TTC549 (cell line): ENCODE data around the gene TRPC4AP.
"Not testable (repeated sequence)": the region's sequence is repeated elsewhere in the genome, so short reads cannot be mapped to it uniquely, and the experiment has no call there.

ENCODE experiments used
- FAIRE-seq: peaks from 2 replicates; lab custom pipeline; 2012; peaks lifted over from hg19 to GRCh38; lab: Jason Lieb, UNC

TRPC4AP gene, protein sequence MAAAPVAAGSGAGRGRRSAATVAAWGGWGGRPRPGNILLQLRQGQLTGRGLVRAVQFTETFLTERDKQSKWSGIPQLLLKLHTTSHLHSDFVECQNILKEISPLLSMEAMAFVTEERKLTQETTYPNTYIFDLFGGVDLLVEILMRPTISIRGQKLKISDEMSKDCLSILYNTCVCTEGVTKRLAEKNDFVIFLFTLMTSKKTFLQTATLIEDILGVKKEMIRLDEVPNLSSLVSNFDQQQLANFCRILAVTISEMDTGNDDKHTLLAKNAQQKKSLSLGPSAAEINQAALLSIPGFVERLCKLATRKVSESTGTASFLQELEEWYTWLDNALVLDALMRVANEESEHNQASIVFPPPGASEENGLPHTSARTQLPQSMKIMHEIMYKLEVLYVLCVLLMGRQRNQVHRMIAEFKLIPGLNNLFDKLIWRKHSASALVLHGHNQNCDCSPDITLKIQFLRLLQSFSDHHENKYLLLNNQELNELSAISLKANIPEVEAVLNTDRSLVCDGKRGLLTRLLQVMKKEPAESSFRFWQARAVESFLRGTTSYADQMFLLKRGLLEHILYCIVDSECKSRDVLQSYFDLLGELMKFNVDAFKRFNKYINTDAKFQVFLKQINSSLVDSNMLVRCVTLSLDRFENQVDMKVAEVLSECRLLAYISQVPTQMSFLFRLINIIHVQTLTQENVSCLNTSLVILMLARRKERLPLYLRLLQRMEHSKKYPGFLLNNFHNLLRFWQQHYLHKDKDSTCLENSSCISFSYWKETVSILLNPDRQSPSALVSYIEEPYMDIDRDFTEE

DNA sequence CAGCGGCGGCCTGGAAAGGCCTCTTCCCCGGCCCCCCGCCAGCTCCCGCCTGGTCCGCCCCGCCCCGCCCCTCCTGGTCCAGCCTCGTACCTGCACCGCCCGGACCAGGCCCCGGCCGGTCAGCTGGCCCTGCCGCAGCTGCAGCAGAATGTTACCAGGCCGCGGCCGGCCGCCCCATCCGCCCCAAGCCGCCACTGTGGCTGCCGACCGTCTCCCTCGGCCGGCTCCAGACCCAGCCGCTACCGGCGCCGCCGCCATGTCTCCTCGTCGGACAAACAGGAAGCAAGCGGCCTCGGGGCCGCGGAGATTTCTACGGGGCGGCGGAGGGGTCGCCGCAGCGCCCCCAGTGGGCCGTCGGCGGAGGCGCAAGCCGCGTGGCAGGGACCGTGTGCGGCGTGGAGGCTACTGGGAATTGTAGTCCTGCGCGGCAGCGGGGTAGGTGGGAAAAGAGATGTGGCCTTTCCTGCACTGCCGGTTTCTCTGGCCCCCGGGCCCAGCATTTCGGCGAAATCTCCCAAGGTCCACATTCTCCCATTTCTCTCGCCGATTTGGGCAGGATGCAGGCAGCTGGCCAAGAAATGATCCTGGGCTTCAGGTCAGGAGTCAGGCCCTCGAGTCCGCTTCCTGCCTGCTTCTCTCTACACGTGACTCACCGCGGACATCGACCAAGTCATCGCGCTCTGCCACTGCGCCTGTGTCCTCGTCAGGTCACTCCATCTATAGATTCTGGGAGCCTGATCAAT, at the start of gene TRPC4AP:
TSS of gene TRPC4AP (minus strand) at position 284 of the 743 bp plus-strand sequence. CDS start at position 258, 26 bp downstream.
- FAIRE-seq = no peak

DNA sequence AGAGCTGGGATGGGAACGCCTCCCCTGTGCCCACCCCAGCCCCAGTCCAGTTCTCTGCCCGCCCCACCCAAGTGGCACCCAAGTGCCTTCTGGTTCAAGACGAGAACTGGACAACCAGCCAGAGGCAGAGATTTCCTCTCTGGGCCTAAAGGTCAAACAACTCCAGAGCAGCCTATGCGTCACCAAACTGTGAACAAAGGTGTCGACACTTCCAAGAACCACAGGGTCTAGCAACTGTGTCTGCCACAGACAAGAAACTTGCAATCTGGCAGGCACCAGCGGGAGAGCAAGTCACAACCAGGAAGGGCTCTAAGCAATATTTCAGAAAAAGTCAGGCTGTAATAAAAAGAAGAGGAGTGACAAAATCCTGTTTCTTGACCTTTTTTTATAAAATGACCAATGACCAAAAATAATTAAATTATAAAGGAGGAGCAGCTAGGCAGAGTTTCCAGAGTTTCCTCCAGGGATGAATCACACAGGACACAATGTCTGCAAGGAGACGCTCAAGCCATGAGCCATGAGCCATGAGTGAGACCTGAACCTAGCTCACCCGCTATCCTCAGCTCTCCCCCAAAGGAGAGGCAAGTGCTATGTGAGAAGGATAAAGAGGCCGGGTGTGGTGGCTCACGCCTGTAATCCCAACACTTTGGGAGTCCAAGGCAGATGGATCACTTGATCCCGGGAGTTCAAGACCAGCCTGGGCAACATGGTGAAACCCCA, 43.4 kb upstream of the TRPC4AP start:
- FAIRE-seq = no peak

DNA sequence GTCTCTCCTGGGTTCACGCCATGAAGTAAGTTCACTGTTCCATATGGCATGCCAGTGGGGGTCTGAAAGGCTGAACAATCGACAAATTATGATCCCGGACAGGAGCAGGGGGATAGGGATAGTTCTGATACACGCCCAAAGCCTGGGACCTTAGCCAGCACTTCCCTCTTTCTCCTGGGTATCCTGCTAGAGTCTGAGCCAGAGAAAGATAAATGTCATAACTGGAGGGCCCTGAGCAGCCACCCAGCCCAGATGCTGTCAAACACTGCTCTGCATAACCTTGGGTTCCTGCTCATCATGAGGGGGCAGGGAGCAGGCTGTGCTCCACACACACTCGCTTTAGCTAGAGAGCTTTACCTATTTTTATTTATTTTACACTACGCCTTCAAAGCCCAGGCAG, 42.3 kb upstream of the TRPC4AP start:
- FAIRE-seq = no peak

DNA sequence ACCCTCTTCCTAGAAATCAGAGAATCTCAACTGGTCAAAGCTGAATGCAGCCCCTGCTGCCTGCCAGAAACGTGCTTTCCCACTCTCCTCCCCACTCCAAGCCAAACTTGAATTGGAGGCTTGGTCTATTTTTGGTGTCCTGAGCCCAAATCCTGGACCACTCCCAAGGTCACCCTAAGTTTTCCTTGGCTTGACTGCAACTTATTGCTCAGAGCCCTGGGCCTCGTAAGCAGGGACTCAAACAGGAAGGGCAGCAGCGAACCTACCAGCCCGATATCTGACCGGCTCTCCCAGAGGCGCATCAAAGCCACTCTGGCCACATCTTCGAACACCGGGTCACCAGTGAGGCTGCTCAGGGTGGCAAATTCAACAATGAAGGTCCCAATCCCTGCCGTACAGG, 41.9 kb upstream of the TRPC4AP start:
- FAIRE-seq = no peak

DNA sequence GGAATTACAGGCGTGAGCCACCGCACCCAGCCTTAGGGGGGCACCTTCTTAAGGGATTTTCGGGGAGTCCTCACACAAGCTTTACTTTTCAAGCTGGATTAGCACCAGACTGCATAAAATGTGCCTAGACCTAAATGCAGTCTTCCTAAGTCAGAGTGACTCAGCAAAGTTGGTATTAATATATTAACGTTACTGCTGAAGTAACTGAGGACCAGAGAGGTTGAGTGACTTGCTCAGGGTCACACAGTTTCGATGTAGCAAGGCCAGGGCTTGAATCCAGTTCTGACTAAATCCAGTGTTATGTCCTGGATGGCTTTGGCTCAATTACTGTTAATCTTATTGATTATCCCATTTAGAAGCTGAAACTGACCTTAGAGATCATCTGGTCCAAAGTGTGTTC, 41.1 kb upstream of the TRPC4AP start:
- no peak for FAIRE-seq

DNA sequence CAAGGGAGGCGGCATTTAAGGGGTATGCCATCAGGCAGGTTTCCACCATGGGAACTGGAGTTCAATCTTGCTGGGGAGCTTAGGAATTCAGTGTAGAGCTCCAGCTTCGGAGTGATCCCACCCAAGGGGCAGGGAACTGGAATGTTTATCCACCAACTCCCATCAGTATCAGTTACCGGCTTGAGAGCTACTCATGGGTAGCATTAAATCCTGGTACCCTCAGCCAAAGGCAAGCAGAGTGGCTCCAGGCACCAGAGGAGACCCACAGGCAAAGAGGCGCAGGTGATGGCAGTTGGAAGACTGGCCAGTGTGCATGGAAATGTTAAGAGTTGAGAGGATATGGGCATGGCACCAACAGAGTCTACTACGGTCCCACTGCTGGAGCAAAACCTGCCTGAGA, 40.4 kb upstream of the TRPC4AP start:
- FAIRE-seq = no peak

DNA sequence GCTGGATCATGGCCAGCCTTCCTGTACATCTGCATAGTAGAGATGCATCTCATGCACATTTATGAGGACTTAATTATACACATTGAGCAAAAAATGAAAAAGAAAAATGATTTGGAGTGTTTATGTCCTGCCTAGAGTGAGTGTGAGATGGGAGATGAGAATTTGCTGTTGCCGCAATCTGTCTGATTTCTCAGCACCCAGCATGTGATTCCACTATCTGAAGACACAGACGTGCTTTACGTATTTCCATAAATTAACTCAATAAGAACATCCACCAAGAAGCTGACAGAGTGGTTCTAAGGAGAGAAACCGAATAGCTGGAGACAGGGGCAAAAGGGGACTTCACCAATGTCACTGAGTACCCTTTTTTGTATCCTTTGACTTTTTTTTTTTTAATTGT, 39.3 kb upstream of the TRPC4AP start:
- no peak for FAIRE-seq

DNA sequence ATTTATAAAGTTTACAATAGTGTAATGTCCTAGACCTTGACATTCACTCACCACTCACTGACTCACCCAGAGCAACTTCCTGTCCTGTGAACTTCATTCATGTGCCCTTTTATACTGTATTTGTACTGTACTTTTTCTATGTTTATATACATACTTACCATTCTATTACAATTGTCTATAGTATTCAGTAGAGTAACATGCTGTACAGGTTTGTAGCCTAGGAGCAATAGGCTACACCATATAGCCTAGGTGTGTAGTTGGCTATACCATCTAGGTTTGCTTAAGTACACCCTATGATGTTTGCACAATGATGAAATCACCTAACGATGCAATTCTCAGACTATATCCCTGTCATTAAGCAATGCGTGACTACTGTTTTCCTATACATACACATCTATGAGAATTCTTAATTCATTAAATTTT, 37.1 kb upstream of the TRPC4AP start:
- no peak for FAIRE-seq

DNA sequence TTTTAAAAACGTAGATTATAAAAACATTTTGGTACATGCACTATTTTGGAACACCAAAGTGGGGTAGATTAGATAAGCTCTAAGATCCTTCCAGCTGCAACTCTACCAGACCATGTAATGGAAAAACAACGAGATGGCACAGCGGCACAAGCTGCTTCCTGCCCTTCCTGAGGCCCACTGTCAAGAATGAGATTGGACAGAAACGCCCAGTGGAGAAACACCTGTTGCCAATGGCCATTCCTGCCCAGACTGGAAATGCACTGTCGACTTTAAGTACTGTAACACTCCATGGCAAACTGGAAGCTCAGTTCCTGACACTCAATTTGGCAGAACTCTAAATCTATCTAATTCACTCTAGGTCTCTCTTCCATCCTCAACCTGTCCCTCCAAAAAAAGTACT, 33.1 kb upstream of the TRPC4AP start:
- no peak for FAIRE-seq

DNA sequence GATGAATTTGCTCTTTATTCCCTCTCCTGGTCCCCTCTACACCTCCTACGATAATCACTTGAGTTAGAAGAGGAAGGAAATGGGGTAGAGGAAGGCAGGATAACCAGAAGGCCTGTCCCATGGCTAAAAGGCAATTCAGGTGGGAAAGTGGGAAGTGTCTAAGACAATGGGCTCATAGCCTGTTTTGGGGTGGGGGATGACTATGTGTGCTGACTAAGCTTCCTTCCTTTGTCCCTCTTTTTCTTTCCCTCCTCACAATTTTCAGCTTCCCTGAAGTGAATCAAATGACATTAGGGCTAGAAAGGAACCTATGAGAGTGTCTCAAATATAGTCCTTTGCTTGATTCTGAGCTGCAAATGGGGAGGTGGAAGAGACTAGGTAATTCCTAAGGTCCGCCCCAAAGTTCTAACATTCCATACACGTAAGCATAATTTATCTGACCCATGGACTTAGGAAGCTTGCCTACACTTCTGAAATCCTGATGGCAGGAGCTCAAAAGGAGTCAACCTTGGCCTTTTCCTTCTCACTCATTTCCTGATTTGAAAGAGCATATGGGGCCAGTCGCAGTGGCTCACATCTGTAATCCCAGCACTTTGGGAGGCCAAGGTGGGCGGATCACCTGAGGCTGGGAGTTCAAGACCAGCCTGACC, 30.3 kb upstream of the TRPC4AP start:
- no peak for FAIRE-seq

DNA sequence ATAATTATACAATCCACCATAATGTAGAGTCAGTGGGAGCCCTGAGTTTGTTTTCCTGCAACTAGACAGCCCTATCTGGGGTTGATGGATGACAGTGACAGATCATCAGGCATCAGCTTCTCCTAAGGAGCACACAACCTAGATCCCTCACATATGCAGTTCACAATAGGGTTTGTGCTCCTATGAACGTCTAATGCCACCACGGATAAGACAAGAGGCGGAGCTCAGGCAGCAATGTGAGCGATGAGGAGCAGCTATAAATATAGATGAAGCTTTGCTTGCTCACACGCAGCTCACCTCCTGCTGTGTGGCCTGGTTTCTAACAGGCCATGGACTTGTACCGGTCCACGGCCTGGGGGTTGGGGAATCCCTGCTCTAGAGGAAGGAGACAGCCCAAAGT, 28.6 kb upstream of the TRPC4AP start:
- FAIRE-seq = no peak

DNA sequence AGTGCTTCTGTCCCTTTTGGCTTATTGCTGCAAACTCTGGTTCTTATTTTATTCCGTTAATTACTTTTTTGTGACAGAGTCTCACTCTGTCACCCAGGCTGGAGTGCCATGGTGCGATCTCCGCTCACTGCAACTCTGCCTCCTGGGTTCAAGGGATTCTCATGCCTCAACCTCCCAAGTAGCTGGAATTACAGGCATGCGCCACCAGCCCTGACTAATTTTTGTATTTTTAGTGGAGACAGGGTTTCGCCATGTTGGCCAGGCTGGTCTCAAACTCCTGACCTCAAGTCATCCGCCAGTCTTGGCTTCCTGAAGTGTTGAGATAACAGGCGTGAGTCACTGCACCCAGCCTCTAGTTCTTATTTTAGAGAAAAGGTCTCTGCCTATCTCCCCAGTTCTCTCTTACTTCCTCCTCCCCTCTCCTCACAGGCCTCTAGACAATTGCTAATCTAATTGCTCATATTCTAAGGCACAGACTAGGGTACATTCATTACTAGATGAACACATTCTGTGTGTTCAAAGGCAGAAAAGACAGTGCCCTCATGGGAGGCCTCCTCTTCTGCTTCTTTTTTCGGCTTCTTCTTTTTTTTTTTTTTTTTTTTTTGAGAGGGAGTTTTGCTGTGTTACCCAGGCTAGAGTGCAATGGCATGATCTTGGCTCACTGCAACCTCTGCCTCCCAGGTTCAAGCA, 27.6 kb upstream of the TRPC4AP start:
- FAIRE-seq = no peak

DNA sequence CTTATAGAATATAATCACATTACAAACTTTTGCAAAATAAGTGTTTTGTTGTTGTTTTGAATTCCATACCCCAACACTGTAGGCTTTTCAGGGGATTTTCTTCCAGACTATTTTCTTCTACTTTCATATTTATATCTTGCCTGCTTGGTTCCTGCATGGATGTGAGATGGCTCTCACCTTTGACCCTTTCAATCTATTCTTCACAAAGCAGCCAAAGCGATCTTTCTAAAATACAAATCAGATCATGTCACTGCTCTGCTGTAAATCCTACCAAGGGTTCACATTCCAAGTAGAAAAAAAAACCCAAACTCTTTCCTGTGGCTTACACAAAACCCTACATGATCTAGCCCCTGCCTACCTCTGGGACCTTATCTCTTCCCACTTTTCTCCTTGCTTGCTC, 25.0 kb upstream of the TRPC4AP start:
- FAIRE-seq = no peak

DNA sequence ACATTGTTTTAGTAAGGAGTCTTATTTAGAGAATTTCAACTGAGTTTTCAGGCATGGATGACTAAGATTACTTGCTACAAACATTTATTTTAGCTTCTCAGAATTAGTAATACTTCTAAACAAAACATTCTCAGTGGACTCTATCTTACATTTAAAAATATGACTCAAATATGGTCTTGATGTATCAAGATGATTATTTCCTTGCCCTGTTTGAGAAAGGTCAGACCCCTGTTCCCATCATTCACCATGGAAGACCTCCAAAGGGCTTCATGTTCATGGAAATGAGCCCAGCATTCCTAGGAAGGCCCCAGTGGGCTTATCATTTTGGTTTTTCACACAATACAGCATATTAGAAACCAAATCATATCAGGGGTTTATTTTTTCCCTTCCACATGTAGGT, 24.6 kb upstream of the TRPC4AP start:
- no peak for FAIRE-seq

DNA sequence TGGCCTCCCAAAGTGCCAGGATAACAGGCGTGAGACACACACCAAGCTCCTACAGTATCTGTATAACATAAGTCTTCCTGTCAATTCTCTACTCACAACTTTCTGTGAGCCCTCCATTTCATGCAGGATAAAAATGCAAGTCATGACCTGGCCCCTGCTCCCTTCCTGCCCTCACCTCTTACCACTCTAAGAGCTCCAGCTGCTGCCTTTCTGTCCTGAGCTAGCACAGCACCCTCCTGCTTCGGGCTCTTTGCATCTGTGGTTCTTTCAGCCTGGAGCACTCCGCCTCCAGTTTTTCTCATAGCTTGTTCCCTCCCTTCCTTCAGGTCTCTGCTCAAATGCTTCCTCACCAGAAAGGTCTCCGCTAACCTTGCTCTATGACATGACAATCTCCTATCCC, 23.7 kb upstream of the TRPC4AP start:
- no peak for FAIRE-seq

DNA sequence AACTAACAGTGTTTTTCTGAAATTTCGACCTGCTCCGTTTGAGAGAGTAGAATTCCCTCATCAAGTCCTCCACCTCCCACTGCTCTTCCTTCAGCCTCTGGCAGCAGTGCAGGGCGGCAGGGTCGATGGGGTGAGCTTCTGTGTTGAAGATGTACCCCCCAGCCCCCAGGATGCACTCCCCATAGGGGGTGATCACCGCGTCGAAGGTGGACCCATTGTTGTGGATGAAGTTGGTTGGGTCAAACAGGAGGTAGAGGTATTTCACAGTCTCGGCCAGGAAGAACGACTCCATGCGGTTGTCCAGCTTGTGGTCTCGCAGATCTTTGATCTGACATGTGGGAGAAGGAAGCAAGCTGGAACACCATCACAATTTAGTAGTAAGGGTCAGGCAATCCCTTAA, 23.0 kb upstream of the TRPC4AP start:
- FAIRE-seq = no peak

DNA sequence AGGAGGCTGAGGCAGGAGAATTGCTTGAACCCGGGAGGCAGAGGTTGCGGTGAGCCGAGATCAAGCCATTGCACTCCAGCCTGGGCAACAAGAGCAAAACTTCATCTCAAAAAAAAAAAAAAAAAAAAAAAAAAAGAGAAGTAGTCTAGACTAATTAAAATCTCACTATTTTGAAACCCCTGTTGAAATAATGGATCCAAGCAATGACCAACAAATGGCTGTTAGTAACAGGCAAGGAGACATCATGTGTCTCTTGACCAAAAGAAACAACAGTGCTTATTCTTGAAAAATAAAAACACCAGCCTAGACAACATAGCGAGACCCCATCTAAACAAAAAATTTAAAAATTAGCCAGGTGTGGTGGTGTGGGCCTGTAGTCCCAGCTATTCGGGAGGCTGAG, 19.7 kb upstream of the TRPC4AP start:
- not testable (repeated sequence) for FAIRE-seq

DNA sequence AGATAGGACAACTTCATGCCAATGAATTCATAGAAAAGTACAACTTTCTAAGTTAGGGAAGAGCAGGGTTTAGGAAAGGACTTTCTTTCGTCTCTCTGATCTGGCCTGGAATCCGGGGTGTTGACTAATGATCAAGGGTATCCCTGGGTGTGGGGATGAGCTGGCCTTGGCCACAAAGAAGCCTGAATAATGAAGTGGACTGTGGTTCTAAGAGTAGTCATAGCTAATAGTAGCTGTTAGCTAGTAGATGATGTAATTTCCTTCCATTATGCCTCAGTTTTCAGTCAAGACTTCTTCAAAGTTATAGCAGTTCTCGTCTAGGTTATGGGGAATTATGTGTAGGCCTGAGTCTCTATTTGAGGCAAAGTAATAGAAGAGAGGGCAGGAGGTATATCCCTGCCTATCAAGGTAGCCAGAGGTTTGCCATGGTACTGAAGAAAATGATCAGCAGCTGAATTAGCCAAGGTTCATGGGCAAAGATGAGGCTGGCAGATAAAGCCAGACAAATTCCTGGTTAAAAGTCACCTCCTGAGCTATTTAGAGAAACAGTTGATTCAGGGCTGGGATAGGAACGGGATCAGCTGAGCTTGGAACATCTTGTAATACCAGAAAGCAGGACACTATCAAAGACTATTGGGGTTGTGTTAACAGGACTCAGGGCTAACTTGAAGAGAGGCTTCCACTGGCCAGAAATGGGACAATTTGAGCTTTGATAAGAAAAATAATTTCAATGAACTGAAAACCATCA, 18.7 kb upstream of the TRPC4AP start:
- no peak for FAIRE-seq

DNA sequence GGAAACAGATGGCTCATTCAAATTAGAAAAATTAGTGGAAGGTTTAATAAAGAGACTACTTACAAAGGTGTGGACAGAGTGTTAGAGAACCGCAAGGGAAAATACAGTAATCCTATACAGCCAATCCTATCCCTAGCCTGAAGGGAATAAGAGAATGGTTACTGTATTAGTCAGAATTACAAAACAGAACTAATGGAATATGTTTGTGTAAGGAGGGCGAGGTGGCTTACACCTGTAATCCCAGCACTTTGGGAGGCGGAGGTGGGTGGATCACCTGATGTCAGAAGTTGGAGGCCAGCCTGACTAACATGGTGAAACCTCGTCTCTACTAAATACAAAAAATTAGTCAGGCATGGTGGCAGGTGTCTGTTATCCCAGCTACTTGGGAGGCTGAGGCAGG, 16.3 kb upstream of the TRPC4AP start:
- no peak for FAIRE-seq

DNA sequence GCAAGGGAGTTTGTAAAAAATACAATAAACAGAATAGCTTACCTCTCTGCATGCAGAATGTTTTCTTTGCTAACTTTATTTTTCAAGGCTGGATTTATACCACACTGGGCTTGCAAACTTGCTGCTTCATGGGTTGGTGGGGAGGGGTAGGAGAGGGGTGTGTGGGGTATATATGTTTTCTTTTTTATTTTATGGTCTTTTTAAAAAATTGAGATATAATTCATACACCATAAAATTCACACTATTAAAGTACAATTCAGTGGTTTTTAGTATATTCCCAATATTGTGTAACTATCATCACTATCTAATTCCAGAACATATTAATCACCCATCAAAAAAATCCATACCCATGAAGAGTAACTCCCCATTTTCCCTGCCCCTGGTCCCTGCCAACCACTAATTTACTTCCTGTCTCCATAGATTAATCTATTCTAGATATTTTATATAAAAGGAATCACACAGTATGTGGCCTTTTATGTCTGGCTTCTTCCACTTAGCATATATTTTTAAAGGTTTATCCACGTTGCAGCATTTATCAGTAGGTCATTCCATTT, 14.3 kb upstream of the TRPC4AP start:
- no peak for FAIRE-seq
